GM18508 (cell line): ENCODE measurements around the gene MYO18A.
"Not testable (repeated sequence)": the region's sequence is repeated elsewhere in the genome, so short reads cannot be mapped to it uniquely, and the experiment has no call there.

Source experiments
- ATAC-seq: cut with Tn5 transposase; IDR thresholded peaks from one replicate; pipeline ENCODE4 v1.9.1; 2021; ENCODE audit warnings: moderate number of reproducible peaks; ENCODE audit not compliant: insufficient read depth, unreplicated experiment

MYO18A gene

DNA sequence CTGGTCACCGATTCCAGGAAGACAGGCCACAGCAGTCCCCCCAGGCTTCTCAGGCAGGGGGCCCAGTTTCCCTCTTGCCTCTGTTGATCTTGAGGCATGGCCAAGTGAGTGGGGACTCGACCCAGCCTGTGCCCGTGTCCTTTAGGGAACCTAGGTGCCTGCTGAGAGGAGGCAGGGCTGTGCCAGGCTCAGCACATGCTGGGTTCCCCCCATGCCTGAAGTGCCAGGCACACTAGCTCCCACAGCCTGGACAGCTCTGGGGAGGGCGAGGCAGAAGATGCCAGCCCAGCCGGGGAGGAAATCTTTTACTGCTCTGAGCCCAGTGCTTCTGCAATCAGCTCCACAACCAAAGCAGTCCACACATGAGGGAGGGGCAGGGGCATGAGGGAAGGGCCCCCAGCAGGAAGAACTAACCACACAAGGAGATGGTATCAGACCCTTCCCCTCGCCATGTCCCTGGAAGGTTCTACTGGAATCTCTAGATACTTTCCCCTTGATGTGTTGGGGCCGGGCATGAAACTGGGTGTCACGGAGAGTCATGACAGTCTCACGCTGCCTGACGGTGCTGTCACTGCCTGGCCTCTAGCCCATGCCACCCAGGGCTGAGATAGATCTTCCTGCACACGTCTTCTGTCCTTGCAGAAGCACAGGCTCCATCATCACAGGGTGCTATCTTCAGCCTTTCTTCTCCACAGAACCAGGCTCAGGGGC lies 25.5 kb downstream of the MYO18A start:
- no peak for ATAC-seq

DNA sequence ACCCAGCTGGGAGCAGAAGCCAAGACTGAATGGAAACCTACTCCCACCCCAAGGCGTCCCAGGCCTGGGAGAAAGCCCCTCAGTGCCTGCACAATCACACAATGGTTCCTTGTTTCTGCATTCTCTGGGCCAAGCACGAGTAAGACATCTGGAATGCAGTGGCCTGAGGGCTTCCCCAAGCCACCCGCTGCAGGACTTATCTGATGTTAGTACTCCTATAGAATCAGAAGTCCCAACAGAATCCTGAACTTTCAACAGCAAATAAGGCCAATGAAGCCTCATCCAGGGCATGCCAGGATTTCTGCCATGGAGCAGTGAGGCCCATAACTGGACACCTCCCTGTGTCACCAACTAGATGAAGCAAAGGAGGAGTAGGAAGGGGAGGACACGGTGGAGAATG lies 28.6 kb downstream of the MYO18A start:
- ATAC-seq = no peak

DNA sequence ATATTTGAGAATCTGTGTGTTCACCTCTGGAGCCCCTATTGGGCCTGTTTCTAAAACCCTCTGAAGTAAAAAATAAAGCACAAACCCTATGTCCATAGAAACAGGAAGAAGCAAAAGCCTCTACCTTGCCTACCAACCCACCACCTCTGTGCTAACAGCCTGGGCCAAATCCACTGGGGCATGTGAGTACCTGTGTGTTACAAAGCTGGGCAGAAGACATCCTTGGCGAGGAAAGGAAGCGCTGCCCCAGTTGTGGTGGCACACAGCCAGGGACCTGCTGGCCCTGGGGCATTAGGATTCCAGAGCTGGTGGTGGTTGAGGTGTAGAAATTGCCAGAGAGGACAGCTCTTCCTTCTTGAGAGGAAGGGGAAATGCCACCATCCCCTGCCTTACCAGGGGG lies 30.0 kb downstream of the MYO18A start:
- no peak for ATAC-seq

DNA sequence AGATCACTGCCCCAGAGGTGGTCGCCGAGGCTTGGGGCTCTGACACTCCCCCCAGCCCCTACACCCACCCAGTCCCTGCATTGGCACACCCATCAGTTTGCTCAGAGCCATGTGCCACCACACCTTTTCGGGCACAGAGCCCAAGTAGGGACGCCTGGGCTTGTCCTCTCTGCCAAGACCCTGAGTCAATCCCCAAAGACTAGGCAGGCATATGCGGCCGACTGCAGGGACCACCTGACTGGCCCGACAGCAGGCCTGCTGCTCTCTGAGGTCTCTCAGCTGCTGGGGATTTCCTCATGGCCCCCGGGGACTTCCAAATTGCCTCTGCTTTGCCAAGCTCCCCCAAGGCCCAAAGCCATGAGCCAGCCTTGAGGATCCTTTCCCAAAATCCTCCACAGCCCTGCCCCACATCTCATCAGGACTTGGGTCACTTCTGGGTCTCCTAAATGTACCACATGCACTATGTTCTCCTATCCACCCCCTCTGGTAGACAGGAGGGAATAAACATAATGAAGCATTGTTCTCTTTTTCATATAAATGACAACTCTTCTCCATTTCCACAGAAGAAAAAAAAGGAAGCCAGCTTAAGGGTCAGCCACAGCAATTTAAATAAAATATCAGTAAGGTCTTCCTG lies 30.6 kb downstream of the MYO18A start:
- no peak for ATAC-seq

DNA sequence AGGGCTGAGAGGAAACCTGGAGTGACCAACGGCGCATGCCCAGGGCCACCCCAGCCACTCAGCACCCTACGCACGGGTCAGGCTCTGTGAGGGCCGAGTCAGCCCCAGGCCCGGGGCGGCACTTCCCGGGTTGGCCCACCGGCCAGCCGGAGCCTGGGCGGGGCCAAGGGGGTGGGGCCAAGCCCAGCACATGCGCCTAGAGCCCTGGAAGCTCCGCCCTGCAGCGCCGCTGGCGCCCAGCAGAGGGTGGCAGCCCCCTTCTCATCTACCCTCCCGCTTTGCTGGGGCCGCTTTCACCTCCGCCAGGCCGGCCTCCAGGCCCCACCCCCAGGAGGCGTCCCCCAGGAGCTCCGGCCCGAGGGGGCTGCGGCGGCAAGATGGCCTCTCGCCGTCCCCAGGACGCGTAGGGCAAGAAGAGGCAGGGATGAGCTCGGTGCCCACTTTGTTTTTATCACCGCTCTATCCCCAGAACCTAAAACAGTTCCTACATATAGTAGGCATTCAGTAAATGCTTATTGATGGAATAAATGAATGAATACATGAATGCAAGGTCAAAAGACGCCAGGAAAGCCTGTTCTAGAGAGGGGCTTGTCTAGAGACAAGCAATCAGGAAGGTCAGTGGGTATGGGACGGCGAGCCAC lies 31.3 kb downstream of the MYO18A start:
- ATAC-seq = no peak

DNA sequence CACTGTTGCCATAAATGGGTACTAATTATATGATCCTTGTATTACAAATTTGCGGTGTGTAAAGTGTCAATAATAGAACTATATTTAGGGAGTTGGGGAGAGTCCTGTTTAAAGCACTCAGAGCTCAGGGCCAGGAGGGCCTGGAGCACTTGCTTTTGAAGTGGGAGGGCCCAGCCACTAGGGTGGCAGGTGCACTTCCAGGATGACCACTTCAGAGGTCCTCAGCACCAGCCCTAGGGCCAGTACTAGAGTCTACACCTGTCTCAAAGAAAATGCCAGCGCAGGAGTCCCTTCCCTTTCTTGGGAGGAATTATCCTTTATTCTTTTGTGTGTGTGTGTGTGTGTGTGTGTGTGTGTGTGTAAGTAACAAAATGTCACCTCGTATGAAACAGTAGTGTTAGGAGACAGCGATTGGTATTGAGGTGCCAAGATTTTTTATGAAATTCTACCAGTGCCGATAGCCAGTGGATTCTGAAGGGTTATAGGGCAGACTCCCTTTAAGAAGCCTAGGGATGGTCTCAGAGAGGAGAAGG lies 31.9 kb downstream of the MYO18A start:
- no peak for ATAC-seq

DNA sequence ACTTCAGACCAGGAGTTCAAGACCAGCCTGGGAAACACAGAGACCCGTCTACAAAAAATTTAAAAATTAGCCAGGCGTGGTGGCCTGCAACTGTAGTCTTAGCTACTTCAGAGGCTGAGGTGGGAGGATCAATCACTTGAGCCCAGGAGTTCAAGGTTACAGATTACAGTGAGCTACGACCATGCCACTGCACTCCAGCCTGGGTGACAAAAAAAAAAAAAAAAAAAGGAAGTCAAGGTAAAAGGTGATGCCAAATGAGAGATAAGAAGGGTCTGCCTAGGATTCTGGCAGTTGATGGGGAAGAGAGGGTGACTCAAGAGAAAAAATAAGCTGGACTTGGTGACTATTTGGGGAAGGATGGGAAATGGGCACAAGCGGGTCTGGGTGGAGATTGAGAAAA lies 32.5 kb downstream of the MYO18A start:
- no peak for ATAC-seq

DNA sequence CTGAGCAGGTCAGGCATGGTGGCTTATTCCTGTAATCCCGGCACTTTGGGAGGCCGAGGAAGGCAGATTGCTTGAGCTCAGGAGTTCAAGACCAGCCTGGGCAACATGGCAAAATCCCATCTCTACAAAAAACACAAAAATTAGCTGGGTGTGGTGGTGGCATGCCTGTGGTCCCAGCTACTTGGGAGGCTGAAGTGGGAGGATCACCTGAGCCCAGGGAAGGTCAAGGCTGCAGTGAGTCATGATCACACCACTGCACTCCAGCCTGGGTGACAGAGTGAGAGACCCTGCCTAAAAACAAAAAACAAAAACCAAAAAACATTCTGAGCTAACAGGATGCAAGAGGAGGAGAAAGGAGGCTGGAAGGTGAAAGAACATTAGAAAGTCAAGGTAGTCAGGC lies 33.0 kb downstream of the MYO18A start:
- ATAC-seq = not testable (repeated sequence)

DNA sequence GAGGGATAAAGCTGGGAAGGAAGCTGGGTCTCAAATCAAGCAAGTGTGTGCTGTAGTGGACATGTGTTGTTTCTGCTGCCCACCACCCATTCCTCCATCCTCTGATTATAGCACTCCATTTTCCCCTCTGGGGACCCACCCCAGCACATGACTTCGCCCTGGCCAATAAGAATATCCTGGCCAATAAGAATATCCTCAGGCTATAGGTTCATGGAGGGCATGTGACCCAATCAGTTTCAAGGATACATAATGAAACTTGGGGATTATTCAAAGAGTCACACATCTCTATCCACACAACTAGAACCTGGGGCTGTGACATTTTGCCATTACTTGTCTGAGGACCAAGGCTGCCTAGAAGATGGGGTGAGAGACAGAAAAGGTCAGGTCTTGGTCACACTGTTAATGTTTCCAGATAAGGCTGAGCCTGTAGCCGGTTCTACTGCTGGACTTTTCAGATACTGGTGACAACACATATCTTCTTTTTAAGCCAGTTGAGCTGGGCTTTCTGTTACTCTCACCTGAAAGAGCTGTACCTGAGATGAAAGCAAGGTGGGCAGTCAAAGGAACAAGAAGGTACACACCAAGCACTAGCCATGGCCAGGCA lies 33.7 kb downstream of the MYO18A start:
- no peak for ATAC-seq

DNA sequence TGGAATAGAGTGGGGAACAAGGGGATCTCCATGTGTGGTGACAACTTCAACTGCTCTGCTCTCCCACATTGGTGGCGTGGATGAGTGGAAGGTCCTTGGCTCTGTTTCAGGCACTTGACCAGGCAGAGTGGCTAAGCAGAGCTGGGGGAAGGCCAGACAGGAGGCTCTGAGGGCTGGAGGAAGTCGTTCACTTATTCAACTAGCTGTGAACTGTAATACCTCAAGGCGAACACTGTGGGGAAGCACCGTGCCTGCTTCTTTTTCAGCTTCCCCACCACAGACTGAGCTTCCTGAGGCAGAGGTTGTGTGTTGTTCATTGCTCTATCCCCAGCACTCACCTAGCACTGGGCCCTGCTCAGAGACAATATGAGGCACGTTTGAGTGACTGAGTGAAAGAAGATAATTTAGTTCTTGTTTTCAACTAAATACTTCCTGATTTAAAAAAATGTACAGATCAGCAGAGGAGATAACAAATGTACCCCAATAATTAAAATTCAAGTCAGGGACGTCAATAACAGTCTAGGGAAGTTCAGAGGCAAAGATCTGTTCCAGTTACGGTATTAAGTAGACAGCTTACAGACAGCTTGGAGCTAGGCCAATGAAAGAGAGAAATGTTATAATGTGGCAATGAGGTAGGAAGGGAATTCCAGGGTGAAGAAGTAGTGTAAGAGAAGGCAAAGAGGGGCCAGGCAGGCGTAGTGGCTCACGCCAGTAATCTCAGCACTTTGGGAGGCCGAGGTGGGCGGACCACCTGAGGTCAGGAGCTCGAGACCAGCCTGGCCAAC lies 34.7 kb downstream of the MYO18A start:
- no peak for ATAC-seq

DNA sequence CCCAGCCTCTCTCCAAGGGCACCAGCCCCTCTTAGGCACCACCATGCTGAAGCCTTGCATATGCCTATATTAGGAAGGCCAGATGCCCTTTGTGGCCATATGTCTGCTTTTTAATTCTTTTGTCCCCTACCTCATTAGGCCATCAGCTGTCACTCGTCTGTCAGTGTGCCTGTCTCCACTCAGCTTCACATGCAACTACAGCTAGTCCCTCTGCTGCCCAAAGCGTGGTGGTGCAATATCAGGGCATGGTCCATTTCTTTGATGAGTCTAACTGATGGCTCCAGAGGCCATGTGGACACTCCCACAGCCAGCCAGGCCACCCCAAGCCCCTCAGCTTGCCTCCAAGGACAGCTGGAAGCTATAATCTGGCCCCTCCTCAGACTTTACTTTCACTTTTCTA lies 36.3 kb downstream of the MYO18A start:
- ATAC-seq = no peak

DNA sequence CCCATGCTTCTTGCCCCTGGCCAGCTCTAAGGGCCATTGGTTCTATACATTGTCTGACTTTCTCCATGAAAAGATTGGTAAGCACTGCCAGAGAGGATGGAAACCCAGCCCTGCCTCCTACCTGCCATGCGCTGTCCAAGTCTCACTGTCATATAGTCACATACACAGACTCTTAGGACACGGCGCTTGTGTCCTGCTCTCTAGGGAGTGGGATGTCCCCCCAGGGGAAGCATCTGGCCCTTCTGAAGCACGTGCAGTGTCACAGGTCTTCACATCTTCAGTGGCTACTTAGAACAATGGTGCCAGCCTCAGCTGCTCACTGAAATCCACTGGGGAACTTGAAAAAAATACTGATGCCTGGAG lies 38.7 kb downstream of the MYO18A start:
- no peak for ATAC-seq

DNA sequence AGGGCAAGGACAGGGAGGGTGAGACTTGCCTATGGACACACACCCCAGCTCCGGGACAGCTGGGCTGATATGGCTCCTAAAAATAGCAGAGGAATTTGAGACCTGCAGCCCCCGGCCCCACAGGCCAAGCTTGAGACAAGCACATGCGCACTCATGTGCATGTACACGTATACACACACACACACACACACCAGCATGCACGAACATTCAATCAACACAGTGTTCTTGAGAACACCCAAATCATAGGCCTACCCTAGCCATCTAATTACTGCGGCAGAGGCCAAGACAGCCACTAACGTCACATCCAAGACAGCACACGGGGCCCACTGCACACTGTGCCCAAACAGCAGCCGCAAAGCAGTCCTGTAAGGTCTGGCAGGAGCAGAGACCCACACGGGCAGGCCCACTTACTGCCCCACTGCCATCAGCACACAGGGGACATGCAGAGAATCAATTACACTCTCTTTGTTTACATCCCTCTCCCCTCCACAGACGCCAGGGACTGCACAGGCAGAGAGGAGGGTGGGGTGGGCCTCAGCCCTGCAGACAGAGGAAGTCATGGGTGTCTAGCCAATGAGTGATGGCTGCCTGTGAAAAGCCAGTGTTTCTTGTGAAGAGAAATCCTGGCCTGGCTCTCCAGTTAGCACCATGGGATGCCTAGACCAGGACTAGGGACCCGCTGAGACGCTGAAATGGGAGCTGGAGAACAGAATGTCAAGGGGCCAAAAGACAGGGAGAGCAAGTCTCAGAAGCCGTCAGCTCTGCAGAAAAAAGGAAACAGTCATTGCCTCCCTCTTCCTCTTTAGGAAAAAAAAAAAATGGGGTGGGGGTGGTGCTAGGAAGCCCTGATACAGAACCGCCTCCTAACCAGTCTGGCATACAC lies 39.3 kb downstream of the MYO18A start:
- ATAC-seq = no peak

DNA sequence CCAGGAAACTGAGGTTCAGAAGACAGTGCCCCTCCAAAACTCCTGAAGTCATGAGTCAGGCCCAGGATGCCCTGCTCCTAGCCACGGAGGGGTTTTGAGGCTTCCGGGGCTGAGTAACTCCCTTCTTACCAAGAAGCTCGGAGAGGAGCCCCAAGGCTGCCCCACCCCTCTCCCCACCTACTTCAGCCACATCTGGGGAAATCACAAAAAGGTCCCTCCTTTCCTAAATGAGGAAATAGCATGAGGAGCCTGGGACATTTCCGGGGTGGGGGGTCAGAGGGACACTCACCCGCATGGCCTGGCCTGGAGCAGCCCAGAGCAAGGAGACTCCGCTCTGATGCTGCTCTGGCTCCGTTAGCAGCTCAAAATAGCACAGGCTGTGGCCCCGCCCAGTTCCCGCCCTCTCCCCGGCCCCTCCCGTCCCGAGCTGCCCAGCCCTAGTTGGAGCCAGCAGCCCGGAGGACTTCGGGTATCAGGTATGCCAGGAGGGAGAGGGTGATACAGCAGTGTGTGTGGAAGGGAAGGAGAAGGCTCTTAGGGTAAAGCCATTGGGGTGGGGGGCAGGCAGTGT lies 40.1 kb downstream of the MYO18A start:
- no peak for ATAC-seq

DNA sequence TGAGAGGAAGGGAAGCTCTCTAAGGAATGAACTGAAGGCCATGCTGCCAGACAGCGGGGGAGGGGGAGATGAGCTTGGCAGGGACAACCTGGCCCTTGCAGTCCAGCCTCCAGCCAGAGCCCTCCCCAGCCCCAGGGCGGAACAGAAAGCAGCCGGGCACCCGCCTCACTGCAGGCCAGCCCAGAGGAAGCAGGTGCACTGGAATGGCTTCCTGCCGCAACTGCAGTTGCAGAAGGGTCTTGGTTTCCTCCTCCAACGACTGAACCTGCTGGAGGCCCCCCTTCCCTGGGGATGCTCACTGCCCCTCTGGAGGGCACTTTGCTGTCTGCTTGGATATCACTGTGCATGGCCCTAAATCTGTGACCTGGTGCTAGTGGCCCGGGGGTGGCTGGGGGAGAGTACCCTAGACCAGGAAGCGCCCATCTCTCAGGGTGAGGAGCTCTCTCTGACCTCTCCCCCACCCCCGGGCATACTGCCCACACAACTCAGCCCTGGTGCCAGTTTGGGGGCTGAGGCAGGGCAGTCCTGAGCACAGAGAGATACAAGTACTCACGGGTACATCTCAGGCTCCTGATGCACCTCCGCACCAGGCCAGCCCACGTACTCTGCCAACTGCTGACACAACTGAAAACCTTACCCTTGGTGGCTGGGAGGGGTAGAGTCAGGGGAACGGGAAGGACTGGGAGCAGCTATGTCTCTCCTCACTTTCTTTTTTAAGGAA lies 41.1 kb downstream of the MYO18A start:
- no peak for ATAC-seq

DNA sequence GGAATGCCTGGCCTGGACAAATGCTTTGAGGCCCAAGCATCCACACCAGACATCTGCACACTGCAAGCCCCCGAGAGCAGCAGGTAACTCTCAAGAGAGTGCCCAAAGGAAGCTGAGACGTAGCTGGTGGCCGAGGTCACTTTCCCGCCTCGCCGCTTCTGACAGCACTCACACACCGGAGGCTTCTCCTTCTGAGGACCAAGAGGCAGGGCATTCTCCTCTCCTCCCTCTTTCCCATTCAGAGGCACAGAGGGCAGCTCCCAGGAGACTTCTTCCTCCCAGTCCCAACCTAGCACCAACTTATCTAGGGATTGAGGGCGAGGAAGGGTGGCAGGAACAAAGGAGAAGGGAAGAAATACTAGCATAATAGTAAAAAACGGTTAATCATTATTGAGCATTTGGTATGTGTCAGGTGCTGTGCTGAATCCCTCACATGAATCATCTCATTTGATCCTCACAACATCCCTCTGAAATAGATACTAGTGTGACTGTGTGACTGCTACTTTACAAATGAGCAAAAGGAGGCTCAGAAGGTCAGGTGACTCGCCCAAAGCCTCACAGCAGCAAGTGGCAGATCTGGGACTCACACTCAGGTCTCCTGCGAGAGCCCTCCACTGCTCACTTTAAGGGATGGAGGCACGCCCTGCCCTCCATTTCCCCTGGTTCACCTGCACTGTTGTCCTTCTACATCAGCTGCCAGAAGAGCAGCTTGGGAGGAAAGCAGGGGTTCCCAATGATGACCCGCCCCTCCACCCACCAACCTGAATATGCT lies 41.8 kb downstream of the MYO18A start:
- no peak for ATAC-seq

DNA sequence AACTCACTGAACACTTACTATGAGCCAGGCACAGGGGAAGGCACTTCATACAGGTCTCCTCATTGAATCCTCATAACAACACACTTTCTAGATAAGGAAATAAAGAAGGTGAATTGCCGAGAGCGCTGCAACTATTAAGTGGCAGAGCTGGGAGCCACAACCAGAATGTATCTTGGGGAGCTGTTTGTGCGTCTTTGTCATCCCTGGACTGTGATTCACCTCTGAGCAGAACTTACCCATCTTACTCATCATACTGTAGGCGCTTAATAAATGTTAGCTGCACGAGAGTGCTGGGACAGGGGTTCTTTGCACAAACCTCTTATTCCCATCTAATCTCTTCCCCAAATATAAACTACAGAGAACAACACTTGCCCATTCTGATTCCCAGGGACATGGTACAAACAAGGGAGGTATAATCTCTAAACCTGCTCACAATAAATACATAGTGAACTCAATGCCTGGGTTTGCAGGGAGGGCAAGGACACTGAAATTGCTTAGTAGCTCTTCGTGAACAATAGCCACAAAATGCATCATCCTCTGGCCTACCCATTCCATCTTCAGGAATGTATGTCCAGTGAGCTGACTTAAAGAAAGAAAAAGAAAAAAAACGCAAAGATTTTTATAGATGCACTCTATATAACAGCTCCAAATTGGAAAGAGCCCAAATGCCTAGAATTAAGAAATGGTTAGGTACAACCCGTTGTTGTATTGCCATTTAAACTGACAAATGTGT lies 43.0 kb downstream of the MYO18A start:
- ATAC-seq = no peak
